GM23248 (cell line): ENCODE data around the gene TRIM38. TPM values are rescaled to one million over a fixed set of nuclear protein-coding genes. Genes with fewer than 3 reads are reported as not detected.

ENCODE experiments used
- DNase-seq: peaks from one replicate; pipeline ENCODE4 v3.0.0-alpha.2; 2015
- H2AFZ ChIP-seq: fragments of 200-600 bp; sonication (generic); 2 replicates; pipeline ENCODE4 v1.6.1; 2016; ENCODE audit warnings: antibody characterized with exemption
- H3F3A ChIP-seq: fragments of 200-600 bp; sonication (generic); 2 replicates; pipeline ENCODE4 v1.6.1; 2016; ENCODE audit warnings: mild to moderate bottlenecking, antibody characterized with exemption, mixed run types; ENCODE audit not compliant: insufficient read depth
- H3K27ac ChIP-seq: fragments of 200-600 bp; sonication (generic); 2 replicates; pipeline ENCODE4 v1.5.1; 2016; ENCODE audit warnings: mild to moderate bottlenecking
- H3K27me3 ChIP-seq: fragments of 200-600 bp; sonication (generic); replicated peaks from 2 replicates; pipeline ENCODE4 v1.6.1; 2016; ENCODE audit warnings: mild to moderate bottlenecking; ENCODE audit not compliant: insufficient read depth
- H3K36me3 ChIP-seq: fragments of 200-600 bp; sonication (generic); 2 replicates; pipeline ENCODE4 v1.6.1; 2016; ENCODE audit warnings: low read depth, mild to moderate bottlenecking
- H3K4me1 ChIP-seq: fragments of 200-600 bp; sonication (generic); 2 replicates; pipeline ENCODE4 v1.6.1; 2016; ENCODE audit warnings: mild to moderate bottlenecking; ENCODE audit not compliant: insufficient read depth
- H3K4me2 ChIP-seq: fragments of 200-600 bp; sonication (generic); one replicate; pipeline ENCODE4 v1.6.1; 2016; ENCODE audit warnings: mild to moderate bottlenecking; ENCODE audit not compliant: unreplicated experiment
- H3K4me3 ChIP-seq: fragments of 200-600 bp; sonication (generic); 2 replicates; pipeline ENCODE4 v1.5.1; 2016; ENCODE audit warnings: mild to moderate bottlenecking
- H3K79me2 ChIP-seq: fragments of 200-600 bp; sonication (generic); 2 replicates; pipeline ENCODE4 v1.6.1; 2016; ENCODE audit warnings: mild to moderate bottlenecking; ENCODE audit not compliant: insufficient read depth
- H3K9ac ChIP-seq: fragments of 200-600 bp; sonication (generic); 2 replicates; pipeline ENCODE4 v1.6.1; 2016; ENCODE audit warnings: mild to moderate bottlenecking
- H3K9me2 ChIP-seq: fragments of 200-600 bp; sonication (generic); 2 replicates; pipeline ENCODE4 v1.6.1; 2016; ENCODE audit warnings: mixed run types, mild to moderate bottlenecking, moderate library complexity; ENCODE audit not compliant: insufficient read depth
- H3K9me3 ChIP-seq: fragments of 200-600 bp; sonication (generic); one replicate; pipeline ENCODE4 v1.6.1; 2017; ENCODE audit warnings: low read depth
- H4K20me1 ChIP-seq: fragments of 200-600 bp; sonication (generic); 2 replicates; pipeline ENCODE4 v1.6.0; 2016; ENCODE audit not compliant: insufficient read depth
- EZH2 ChIP-seq: fragments of 200-600 bp; sonication (generic); IDR thresholded peaks from 2 replicates; pipeline ENCODE4 v1.6.1; 2018; ENCODE audit warnings: antibody characterized with exemption, mild to moderate bottlenecking; ENCODE audit not compliant: insufficient read depth, poor library complexity, severe bottlenecking
- EZH2phosphoT487 ChIP-seq: fragments of 200-600 bp; sonication (generic); IDR thresholded peaks from 2 replicates; pipeline ENCODE4 v1.6.1; 2018; ENCODE audit warnings: antibody characterized with exemption, moderate library complexity, mild to moderate bottlenecking, low read depth; ENCODE audit not compliant: insufficient read depth
- WGBS, 2 experiments: methylation state at CpG; one replicate each; pipeline ENCODE4 v1.1.6; 2015 to 2017; ENCODE audit warnings: low lambda C conversion rate in 2 of 2, low coverage in 1 of 2; ENCODE audit errors: missing lambda C conversion rate in 2 of 2; 5-methylcytosine and 5-hydroxymethylcytosine counted together
- in situ Hi-C: fragments of 300-500 bp; cut with MboI; formaldehyde crosslinking; loops from 2 replicates; pipeline ENCODE4 v1.15.0; 2020
- polyA plus RNA-seq: library from polyadenylated mRNA; unstranded; fragments of >200 nt; fragmentation: Nextera tagmentation; extraction: Ambion mirVana; gene quantifications from 2 replicates; pipeline ENCODE4 v1.2.1, GENCODE V29; 2016
- total RNA-seq: library from RNA; depleted of rRNA; stranded (reverse); fragments of >200 nt; shearing (Covaris generic); gene quantifications from 2 replicates; pipeline ENCODE4 v1.2.3, GENCODE V29; 2014

TRIM38 gene
- total and polyA plus RNA-seq, 2 experiments from 2014 or later = 7.3 to 7.6 TPM

DNA sequence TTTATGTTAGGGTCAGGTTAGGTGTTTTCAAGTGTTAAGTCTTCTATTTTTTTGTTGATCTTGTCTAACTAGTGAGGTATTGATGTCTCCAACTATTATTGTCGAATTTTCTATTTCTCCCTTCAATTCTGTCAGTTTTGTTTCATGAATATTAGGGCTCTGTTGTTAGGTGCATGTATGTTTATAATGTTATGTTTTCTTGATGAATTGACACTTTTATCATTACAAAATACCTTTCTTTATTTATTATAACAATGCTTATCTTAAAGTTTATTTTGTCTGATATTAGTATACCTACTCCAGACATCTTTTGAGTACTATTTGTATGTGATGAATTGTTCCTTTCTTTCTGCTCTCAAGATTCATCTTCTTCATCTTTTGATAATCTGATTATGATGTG lies 12.9 kb upstream of the TRIM38 start:
- H3K36me3 ChIP-seq = no peaks in the 10 kb centered on the region
- H3F3A ChIP-seq = no peaks in the 10 kb centered on the region
- DNase-seq = no peak
- in situ Hi-C loops = no loop called here
- no peak overlapping the region for H3K4me2 ChIP-seq
- no peak overlapping the region for H3K27ac ChIP-seq
- H3K9me2 ChIP-seq = no peaks in the 10 kb centered on the region
- H3K79me2 ChIP-seq = no peaks in the 10 kb centered on the region
- WGBS, 2 experiments = 49 to 58% methylated on average over 1 of the region's 1 CpG
- H4K20me1 ChIP-seq = no peaks in the 10 kb centered on the region
- H3K9ac ChIP-seq = no peak overlapping the region
- no peak overlapping the region for H3K4me3 ChIP-seq
- no peaks in the 10 kb centered on the region for H3K4me1 ChIP-seq
- TF ChIP-seq EZH2phosphoT487 (no peak), EZH2 (no peak)
- no peaks in the 10 kb centered on the region for H3K27me3 ChIP-seq
- no peak overlapping the region for H2AFZ ChIP-seq
- H3K9me3 ChIP-seq = no peaks in the 10 kb centered on the region

- no peaks in the 10 kb centered on the region for H3F3A ChIP-seq
- in situ Hi-C loops = no loop called here
- H3K9ac ChIP-seq = no peak overlapping the region
- no peak overlapping the region for H3K4me2 ChIP-seq
- H4K20me1 ChIP-seq = no peaks in the 10 kb centered on the region
- H3K4me1 ChIP-seq = no peaks in the 10 kb centered on the region
- DNase-seq = no peak
- no peak overlapping the region for H2AFZ ChIP-seq
- no peak overlapping the region for H3K27ac ChIP-seq
- H3K79me2 ChIP-seq = no peaks in the 10 kb centered on the region
- H3K9me3 ChIP-seq = no peaks in the 10 kb centered on the region
- no peak for TF ChIP-seq EZH2phosphoT487
- no peak for TF ChIP-seq EZH2
- no peak overlapping the region for H3K4me3 ChIP-seq
- H3K27me3 ChIP-seq = no peaks in the 10 kb centered on the region
- H3K36me3 ChIP-seq = no peaks in the 10 kb centered on the region
- whole genome bisulfite sequencing, 2 experiments = 23 to 40% methylated on average over 4 of the region's 4 CpGs
- no peaks in the 10 kb centered on the region for H3K9me2 ChIP-seq
Measured at GRCh38 chr6:25950297-25950696, 12.3 kb upstream of the TRIM38 start.

- Histone ChIP-seq H4K20me1 (no peaks in the 10 kb centered on the region), H3K9me3 (no peaks in the 10 kb centered on the region), H2AFZ (no peak overlapping the region), H3K9ac (no peak overlapping the region), H3K27ac (no peak overlapping the region), H3K36me3 (no peaks in the 10 kb centered on the region), H3K79me2 (no peaks in the 10 kb centered on the region), H3F3A (no peaks in the 10 kb centered on the region), H3K4me1 (no peaks in the 10 kb centered on the region), H3K4me3 (no peak overlapping the region), H3K9me2 (no peaks in the 10 kb centered on the region), H3K27me3 (no peaks in the 10 kb centered on the region), H3K4me2 (no peak overlapping the region)
- TF ChIP-seq EZH2phosphoT487 = no peak
- no peak for TF ChIP-seq EZH2
- 58 to 61% methylated on average over 7 of the region's 7 CpGs for WGBS, 2 experiments
- no peak for DNase-seq
- in situ Hi-C loops = no loop called here
Measured at GRCh38 chr6:25951296-25952032, 11.1 kb upstream of the TRIM38 start.

- H3K9ac ChIP-seq = no peak overlapping the region
- in situ Hi-C loops = no loop called here
- no peak overlapping the region for H2AFZ ChIP-seq
- 64 to 71% methylated on average over 2 of the region's 2 CpGs for WGBS, 2 experiments
- TF ChIP-seq EZH2 = no peak
- TF ChIP-seq EZH2phosphoT487 = no peak
- H3K4me1 ChIP-seq = no peaks in the 10 kb centered on the region
- H3K27ac ChIP-seq = no peak overlapping the region
- no peaks in the 10 kb centered on the region for H3K9me3 ChIP-seq
- H3F3A ChIP-seq = no peaks in the 10 kb centered on the region
- H3K4me3 ChIP-seq = no peak overlapping the region
- H3K36me3 ChIP-seq = no peaks in the 10 kb centered on the region
- H3K79me2 ChIP-seq = no peaks in the 10 kb centered on the region
- H3K9me2 ChIP-seq = no peaks in the 10 kb centered on the region
- H3K27me3 ChIP-seq = no peaks in the 10 kb centered on the region
- DNase-seq = no peak
- H4K20me1 ChIP-seq = no peaks in the 10 kb centered on the region
- H3K4me2 ChIP-seq = no peak overlapping the region
Measured at GRCh38 chr6:25952535-25952934, 10.1 kb upstream of the TRIM38 start.

DNA sequence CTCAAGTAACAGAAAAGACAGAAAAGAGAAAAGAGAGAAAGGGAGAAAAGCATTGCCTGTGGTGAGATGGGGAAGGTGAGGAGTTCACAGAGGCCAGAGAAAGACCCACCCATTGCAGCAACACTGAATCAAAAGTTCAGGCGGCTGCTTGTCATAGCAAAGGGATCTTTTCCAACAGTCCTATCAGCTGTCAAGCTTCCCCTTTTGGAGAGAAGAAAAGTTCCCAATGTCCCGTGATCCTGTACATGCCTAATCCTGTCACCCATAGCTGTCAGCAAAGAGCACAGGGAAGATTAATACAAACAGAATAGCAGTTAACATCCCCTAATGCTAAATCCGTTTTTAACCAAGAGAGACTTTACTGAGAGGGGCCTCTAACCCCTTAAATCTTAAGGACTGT lies 8.9 kb upstream of the TRIM38 start:
- TF ChIP-seq EZH2phosphoT487 (no peak), EZH2 (no peak)
- WGBS, 2 experiments = 55 to 61% methylated on average over 3 of the region's 3 CpGs

More for the DNA sequence above, 8.9 kb upstream of the TRIM38 start:
- Histone ChIP-seq H3K79me2 (no peaks in the 10 kb centered on the region), H3K27me3 (no peaks in the 10 kb centered on the region), H3K4me1 (no peaks in the 10 kb centered on the region), H2AFZ (no peak overlapping the region), H3K9me3 (no peaks in the 10 kb centered on the region), H3K9me2 (no peaks in the 10 kb centered on the region), H3F3A (no peaks in the 10 kb centered on the region), H3K4me3 (no peak overlapping the region), H3K27ac (no peak overlapping the region), H3K36me3 (no peaks in the 10 kb centered on the region), H4K20me1 (no peaks in the 10 kb centered on the region), H3K9ac (no peak overlapping the region), H3K4me2 (no peak overlapping the region)
- no peak for DNase-seq
- in situ Hi-C loops = no loop called here
